PC-3 (cell line): ENCODE measurements around the gene PLXNB2.

Experiments
- EZH2 ChIP-seq: fragments of 300-600 bp; sonication (generic); IDR thresholded peaks from one replicate; pipeline ENCODE4 v1.6.1; 2017; ENCODE audit warnings: antibody characterized with exemption, mild to moderate bottlenecking, low read length; ENCODE audit not compliant: unreplicated experiment
- TF ChIP-seq, protein P1 (sequence below): fragments of 300-600 bp; sonication (generic); conservative IDR thresholded peaks from 2 replicates; pipeline ENCODE4 v1.5.1; 2017; ENCODE audit warnings: antibody characterized with exemption, low read depth, mild to moderate bottlenecking, low read length

DNA sequence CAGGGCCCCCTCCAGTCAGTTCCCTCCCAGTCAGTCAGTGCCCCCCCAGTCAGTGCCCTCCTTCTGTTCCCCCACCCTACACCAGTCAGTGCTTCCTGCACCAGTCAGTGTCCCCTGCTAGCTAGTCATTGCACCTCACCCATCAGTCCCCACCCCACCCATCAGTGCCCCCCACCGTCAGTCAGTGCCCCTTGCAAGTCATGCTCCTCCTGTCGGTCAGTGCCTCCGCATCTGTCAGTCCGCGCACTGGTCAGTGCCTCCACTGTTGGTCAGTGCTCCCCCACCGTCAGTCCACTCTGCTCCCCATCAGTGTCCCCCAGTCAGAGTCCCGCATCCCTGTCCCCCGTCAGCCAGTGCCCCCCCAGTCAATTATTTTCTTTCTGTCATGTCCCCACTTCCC, 39.0 kb upstream of the PLXNB2 start:
- TF ChIP-seq, protein P1, sequence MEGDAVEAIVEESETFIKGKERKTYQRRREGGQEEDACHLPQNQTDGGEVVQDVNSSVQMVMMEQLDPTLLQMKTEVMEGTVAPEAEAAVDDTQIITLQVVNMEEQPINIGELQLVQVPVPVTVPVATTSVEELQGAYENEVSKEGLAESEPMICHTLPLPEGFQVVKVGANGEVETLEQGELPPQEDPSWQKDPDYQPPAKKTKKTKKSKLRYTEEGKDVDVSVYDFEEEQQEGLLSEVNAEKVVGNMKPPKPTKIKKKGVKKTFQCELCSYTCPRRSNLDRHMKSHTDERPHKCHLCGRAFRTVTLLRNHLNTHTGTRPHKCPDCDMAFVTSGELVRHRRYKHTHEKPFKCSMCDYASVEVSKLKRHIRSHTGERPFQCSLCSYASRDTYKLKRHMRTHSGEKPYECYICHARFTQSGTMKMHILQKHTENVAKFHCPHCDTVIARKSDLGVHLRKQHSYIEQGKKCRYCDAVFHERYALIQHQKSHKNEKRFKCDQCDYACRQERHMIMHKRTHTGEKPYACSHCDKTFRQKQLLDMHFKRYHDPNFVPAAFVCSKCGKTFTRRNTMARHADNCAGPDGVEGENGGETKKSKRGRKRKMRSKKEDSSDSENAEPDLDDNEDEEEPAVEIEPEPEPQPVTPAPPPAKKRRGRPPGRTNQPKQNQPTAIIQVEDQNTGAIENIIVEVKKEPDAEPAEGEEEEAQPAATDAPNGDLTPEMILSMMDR: no peak
- no peak for TF ChIP-seq EZH2
